Calu3 (cell line): ENCODE measurements around the gene CRELD1. TPM values are rescaled to one million over a fixed set of nuclear protein-coding genes. Genes with fewer than 3 reads are reported as not detected.
A peak's percentile ranks its signal among the peaks of the same experiment; 100 is the strongest.
"Not testable (repeated sequence)": the region's sequence is repeated elsewhere in the genome, so short reads cannot be mapped to it uniquely, and the experiment has no call there.

Experiments
- BruUV-seq: library from RNA; stranded (reverse); fragments of 400-500 nt; replicated peaks from 2 replicates; lab custom pipeline; 2021; lab: Mats Ljungman, UMichigan
- CTCF ChIA-PET: fragments of 300-600 bp; sonication (Branson Sonifier 250); formaldehyde crosslinking; loops from one replicate; lab custom pipeline; 2022; ENCODE audit warnings: antibody characterized with exemption; lab: Charles Lee
- DNase-seq: peaks from one replicate; pipeline ENCODE4 v3.0.0; 2022
- H3K27ac Mint-ChIP-seq: one replicate; pipeline ENCODE4 v1.8.0; 2022; ENCODE audit warnings: mixed read lengths; ENCODE audit not compliant: unreplicated experiment
- H3K27me3 Mint-ChIP-seq: one replicate; pipeline ENCODE4 v1.8.0; 2022; ENCODE audit warnings: mixed read lengths; ENCODE audit not compliant: unreplicated experiment
- H3K36me3 Mint-ChIP-seq: one replicate; pipeline ENCODE4 v1.8.0; 2022; ENCODE audit warnings: mild to moderate bottlenecking, moderate library complexity, mixed read lengths; ENCODE audit not compliant: insufficient read depth, unreplicated experiment
- H3K4me1 Mint-ChIP-seq: one replicate; pipeline ENCODE4 v1.8.0; 2022; ENCODE audit warnings: mild to moderate bottlenecking, low read depth, mixed read lengths; ENCODE audit not compliant: unreplicated experiment
- H3K4me3 Mint-ChIP-seq: one replicate; pipeline ENCODE4 v1.8.0; 2022; ENCODE audit warnings: mild to moderate bottlenecking, low read depth, moderate library complexity, mixed read lengths; ENCODE audit not compliant: unreplicated experiment
- H3K9me3 Mint-ChIP-seq: one replicate; pipeline ENCODE4 v1.8.0; 2022; ENCODE audit warnings: low read depth, mixed read lengths; ENCODE audit not compliant: unreplicated experiment
- CTCF ChIP-seq: fragments of 200-600 bp; IDR thresholded peaks from one replicate; pipeline ENCODE4 v1.8.0; 2022; ENCODE audit warnings: antibody characterized with exemption; ENCODE audit not compliant: unreplicated experiment
- intact Hi-C: fragments of 100-400 bp; cut with micrococcal nuclease; formaldehyde crosslinking; loops from one replicate; pipeline ENCODE4 v1.10.0; 2022; ENCODE audit not compliant: unreplicated experiment
- total RNA-seq: library from RNA; stranded (reverse); gene quantifications from 2 replicates; pipeline ENCODE4 v1.2.3, GENCODE V29; 2022

Gene CRELD1
- total RNA-seq, 1 experiment from 2014 or later = 25.4 TPM

GRCh38 chr3:9893739-9894138, 39.9 kb upstream of the CRELD1 start:
- Mint-ChIP-seq H3K27ac (no peak overlapping the region), H3K4me3 (no peak overlapping the region), H3K27me3 (no peaks in the 10 kb centered on the region), H3K9me3 (peaks cover 5% of the 10 kb centered on the region), H3K4me1 (peaks cover 54% of the 10 kb centered on the region), H3K36me3 (peaks cover 45% of the 10 kb centered on the region)
- no TSS peak for BruUV-seq
- CTCF ChIA-PET = interaction anchor here (0.7 to 1.5 kb wide), 3 partner anchors 9 to 52 kb away, joined by 3 to 4 read pairs (median 3); partner anchors contain the start of gene IL17RE
- no peak for DNase-seq
- no peak for TF ChIP-seq CTCF
- intact Hi-C loops = no loop called here

GRCh38 chr3:9895715-9896114, 37.9 kb upstream of the CRELD1 start:
- H3K4me3 Mint-ChIP-seq, BruUV-seq, H3K27me3 Mint-ChIP-seq, H3K9me3 Mint-ChIP-seq, CTCF ChIA-PET, DNase-seq: not testable (repeated sequence)
- intact Hi-C loops = loop anchor here (5.0 kb wide), 2 partner anchors 33 to 48 kb away; no protein-coding TSS in a partner anchor
- peak overlapping the region; percentile 66 for H3K27ac Mint-ChIP-seq
- H3K36me3 Mint-ChIP-seq = peaks cover 39% of the 10 kb centered on the region
- peaks cover 66% of the 10 kb centered on the region for H3K4me1 Mint-ChIP-seq

GRCh38 chr3:9896755-9897407, 36.8 kb upstream of the CRELD1 start:
- CTCF ChIA-PET = interaction anchor here (0.6 to 1.2 kb wide), 6 partner anchors 13 to 114 kb away, joined by 3 to 4 read pairs (median 3); partner anchors contain the start of gene IL17RC
- Mint-ChIP-seq H3K4me1 (peaks cover 65% of the 10 kb centered on the region), H3K36me3 (peaks cover 29% of the 10 kb centered on the region), H3K4me3 (peak overlapping the region; percentile 52), H3K27ac (peak overlapping the region; percentile 66)
- BruUV-seq, H3K27me3 Mint-ChIP-seq, H3K9me3 Mint-ChIP-seq: not testable (repeated sequence)
- intact Hi-C loops = loop anchor here (5.0 kb wide), 2 partner anchors 35 to 50 kb away; no protein-coding TSS in a partner anchor
- DNase-seq = peak; percentile 23

- no TSS peak for BruUV-seq
- Mint-ChIP-seq H3K27ac (peak overlapping the region; percentile 66), H3K4me1 (peaks cover 65% of the 10 kb centered on the region), H3K4me3 (peak overlapping the region; percentile 52), H3K27me3 (no peaks in the 10 kb centered on the region), H3K9me3 (peaks cover under 1% of the 10 kb centered on the region), H3K36me3 (peaks cover 28% of the 10 kb centered on the region)
- intact Hi-C loops = loop anchor here (2.0 to 5.0 kb wide), 3 partner anchors 35 to 50 kb away; partner anchors contain the start of gene CRELD1
- no peak for TF ChIP-seq CTCF
- DNase-seq = peak; percentile 80
- CTCF ChIA-PET = interaction anchor here (0.6 to 1.2 kb wide), 13 partner anchors 11 to 199 kb away, joined by 3 to 10 read pairs (median 3); partner anchors contain the start of genes CRELD1 and IL17RC
These were observed 35.9 kb upstream of the CRELD1 start for GRCh38 chr3:9897408-9898372.
